NCI-H146 treated with DMSO at 0.1 percent for 48 hours (cell line): ENCODE measurements around the gene RASGRF2.

ENCODE experiments used
- DNase-seq: peaks from one replicate; lab custom pipeline; 2025; ENCODE audit not compliant: unreplicated experiment; lab: John Stamatoyannopoulos, UW

The RASGRF2 gene

GRCh38 chr5:81265101-81265500 lies 304.9 kb downstream of the RASGRF2 start:
- no peak for DNase-seq

GRCh38 chr5:81268521-81269196 lies 308.5 kb downstream of the RASGRF2 start:
- DNase-seq = no peak

- no peak for DNase-seq
Measured at GRCh38 chr5:81269751-81270393, 309.7 kb downstream of the RASGRF2 start.

- DNase-seq = peak; percentile 65
Measured at GRCh38 chr5:81270394-81271027, 310.3 kb downstream of the RASGRF2 start.
